ENCODE measurements around the gene GZF1. TPM values are rescaled to one million over a fixed set of nuclear protein-coding genes. Genes with fewer than 3 reads are reported as not detected.
A peak's percentile ranks its signal among the peaks of the same experiment; 100 is the strongest.

GZF1 gene
- total RNA-seq, 1 experiment from 2014 or later: 24.1 TPM

- in situ Hi-C loops (cut with HindIII; ENCODE audit: low sequenced_read_pairs): no loop called here
Measured at GRCh38 chr20:23396950-23397627, 35.1 kb downstream of the GZF1 start.

GRCh38 chr20:23397961-23398360 lies 36.0 kb downstream of the GZF1 start:
- in situ Hi-C loops (cut with HindIII; ENCODE audit: low sequenced_read_pairs): no loop called here
- no peak for DNase-seq (ENCODE audit: low spot score)

More at GRCh38 chr20:23396950-23397627, 35.1 kb downstream of the GZF1 start:
- peak; percentile 79 for DNase-seq (ENCODE audit: low spot score)

GRCh38 chr20:23399568-23400241 lies 37.7 kb downstream of the GZF1 start:
- DNase-seq (ENCODE audit: low spot score): no peak
- in situ Hi-C loops (cut with HindIII; ENCODE audit: low sequenced_read_pairs): no loop called here

GRCh38 chr20:23401051-23401450 lies 39.1 kb downstream of the GZF1 start:
- no peak for DNase-seq (ENCODE audit: low spot score)
- in situ Hi-C loops (cut with HindIII; ENCODE audit: low sequenced_read_pairs): no loop called here

GRCh38 chr20:23403751-23404150 lies 41.8 kb downstream of the GZF1 start:
- no peak for DNase-seq (ENCODE audit: low spot score)
- in situ Hi-C loops (cut with HindIII; ENCODE audit: low sequenced_read_pairs): no loop called here

GRCh38 chr20:23404196-23404595 lies 42.2 kb downstream of the GZF1 start:
- in situ Hi-C loops (cut with HindIII; ENCODE audit: low sequenced_read_pairs): no loop called here
- DNase-seq (ENCODE audit: low spot score): no peak

- no peak for DNase-seq (ENCODE audit: low spot score)
Measured at GRCh38 chr20:23406880-23407279, 44.9 kb downstream of the GZF1 start.

GRCh38 chr20:23407781-23408464 lies 45.9 kb downstream of the GZF1 start:
- no peak for DNase-seq (ENCODE audit: low spot score)

More at GRCh38 chr20:23406880-23407279, 44.9 kb downstream of the GZF1 start:
- in situ Hi-C loops (cut with HindIII; ENCODE audit: low sequenced_read_pairs): no loop called here

GRCh38 chr20:23408957-23409356 lies 47.0 kb downstream of the GZF1 start:
- no peak for DNase-seq (ENCODE audit: low spot score)
- in situ Hi-C loops (cut with HindIII; ENCODE audit: low sequenced_read_pairs): no loop called here

More at GRCh38 chr20:23407781-23408464, 45.9 kb downstream of the GZF1 start:
- in situ Hi-C loops (cut with HindIII; ENCODE audit: low sequenced_read_pairs): no loop called here

- no peak for DNase-seq (ENCODE audit: low spot score)
- in situ Hi-C loops (cut with HindIII; ENCODE audit: low sequenced_read_pairs): no loop called here
Measured at GRCh38 chr20:23409800-23410199, 47.8 kb downstream of the GZF1 start.

GRCh38 chr20:23410916-23411695 lies 49.1 kb downstream of the GZF1 start:
- DNase-seq (ENCODE audit: low spot score): no peak
- in situ Hi-C loops (cut with HindIII; ENCODE audit: low sequenced_read_pairs): no loop called here

GRCh38 chr20:23412026-23412425 lies 50.0 kb downstream of the GZF1 start:
- in situ Hi-C loops (cut with HindIII; ENCODE audit: low sequenced_read_pairs): no loop called here
- DNase-seq (ENCODE audit: low spot score): peak; percentile 31

- in situ Hi-C loops (cut with HindIII; ENCODE audit: low sequenced_read_pairs): no loop called here
- no peak for DNase-seq (ENCODE audit: low spot score)
Measured at GRCh38 chr20:23413862-23414422, 52.0 kb downstream of the GZF1 start.

- in situ Hi-C loops (cut with HindIII; ENCODE audit: low sequenced_read_pairs): no loop called here
- no peak for DNase-seq (ENCODE audit: low spot score)
Measured at GRCh38 chr20:23414526-23415188, 52.7 kb downstream of the GZF1 start.

GRCh38 chr20:23415555-23415954 lies 53.6 kb downstream of the GZF1 start:
- no peak for DNase-seq (ENCODE audit: low spot score)
- in situ Hi-C loops (cut with HindIII; ENCODE audit: low sequenced_read_pairs): no loop called here

GRCh38 chr20:23415959-23416583 lies 54.1 kb downstream of the GZF1 start:
- in situ Hi-C loops (cut with HindIII; ENCODE audit: low sequenced_read_pairs): no loop called here

GRCh38 chr20:23417861-23418260 lies 55.9 kb downstream of the GZF1 start:
- in situ Hi-C loops (cut with HindIII; ENCODE audit: low sequenced_read_pairs): no loop called here

More at GRCh38 chr20:23415959-23416583, 54.1 kb downstream of the GZF1 start:
- no peak for DNase-seq (ENCODE audit: low spot score)

GRCh38 chr20:23419657-23419994 lies 57.6 kb downstream of the GZF1 start:
- DNase-seq (ENCODE audit: low spot score): no peak
- in situ Hi-C loops (cut with HindIII; ENCODE audit: low sequenced_read_pairs): no loop called here

More at GRCh38 chr20:23417861-23418260, 55.9 kb downstream of the GZF1 start:
- no peak for DNase-seq (ENCODE audit: low spot score)
